ENCODE data around the gene RHOBTB1.
"Not testable (repeated sequence)": the region's sequence is repeated elsewhere in the genome, so short reads cannot be mapped to it uniquely, and the experiment has no call there.

The RHOBTB1 gene

DNA sequence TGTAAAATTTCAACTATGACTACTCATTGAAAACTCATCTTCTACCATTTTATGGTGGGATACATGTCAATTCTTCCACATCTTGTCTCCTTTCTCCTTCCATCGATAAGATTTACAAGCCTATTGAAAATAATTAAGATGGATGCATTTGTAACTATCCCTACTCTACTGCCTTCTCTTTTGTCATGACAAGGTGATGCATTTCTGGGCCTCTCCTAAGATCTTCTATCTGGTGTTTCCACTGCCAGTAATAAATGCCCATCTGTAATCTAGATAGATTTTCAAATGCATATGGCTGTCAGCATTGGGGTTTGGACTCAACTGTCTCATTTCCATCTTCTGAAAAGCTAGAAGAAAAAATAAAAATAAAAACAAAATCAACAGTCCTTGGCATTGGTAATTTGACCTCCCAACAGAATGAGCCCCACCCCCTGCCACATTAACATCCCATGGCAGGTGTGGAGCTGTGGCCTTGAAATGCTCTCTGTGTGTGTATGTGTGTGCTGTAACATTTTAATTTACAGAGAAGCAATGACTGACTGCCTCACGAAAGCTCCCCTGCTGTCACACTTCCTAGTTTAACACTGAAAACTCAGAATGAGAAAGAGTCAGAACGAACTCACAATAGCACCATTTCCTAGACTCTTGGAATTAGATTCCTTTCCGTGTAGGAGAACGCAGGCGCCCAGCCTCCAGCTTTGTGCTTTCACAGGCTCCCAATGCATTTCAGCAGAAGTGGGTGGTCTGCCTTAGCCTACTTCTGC lies 74.2 kb downstream of the RHOBTB1 start:
- no peak for DNase-seq

DNA sequence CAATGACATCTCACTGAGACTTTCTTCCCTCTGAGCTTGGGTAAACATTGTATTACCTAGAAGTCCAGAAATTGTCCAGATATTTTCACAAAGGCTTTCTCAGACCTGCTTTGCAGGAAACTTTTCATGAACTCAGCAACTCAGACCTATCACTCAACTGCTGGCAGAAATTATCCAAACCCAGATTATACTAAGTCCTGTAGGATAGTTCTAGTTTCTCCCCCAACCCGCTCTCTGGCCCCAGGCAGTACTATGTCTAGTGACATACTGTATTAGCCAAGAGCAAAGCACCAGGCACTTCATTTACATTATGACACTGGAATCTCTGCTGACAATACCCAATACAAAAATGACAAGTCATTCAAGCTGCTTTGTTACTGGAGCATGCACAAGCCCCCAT lies 75.0 kb downstream of the RHOBTB1 start:
- DNase-seq = no peak

DNA sequence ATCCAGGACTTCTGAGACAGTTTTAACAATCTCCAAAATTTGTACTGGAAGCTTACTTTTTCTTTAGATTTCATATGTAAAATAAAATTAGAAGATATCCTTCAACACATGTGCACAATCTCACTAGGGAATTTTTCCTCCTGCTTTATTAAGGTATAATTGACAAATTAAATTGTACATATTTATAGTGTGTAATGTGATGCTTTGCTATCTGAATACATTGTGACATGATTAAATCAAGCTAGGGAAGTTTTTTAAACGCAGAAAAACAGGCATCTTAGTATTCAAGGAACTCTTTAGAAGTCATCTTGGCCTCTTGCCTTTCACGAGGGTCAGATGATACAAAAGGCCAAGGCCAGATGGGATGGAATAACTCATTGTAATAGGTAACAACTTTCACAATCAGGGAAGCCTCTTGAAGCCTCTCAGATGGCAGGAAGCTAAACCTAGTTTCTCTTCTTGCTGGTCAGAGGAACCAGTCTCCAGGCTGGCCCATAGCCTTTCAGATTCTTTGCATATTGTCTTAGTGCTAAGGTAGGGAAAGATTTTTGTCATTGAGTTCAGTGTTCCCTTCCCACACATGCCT lies 78.7 kb downstream of the RHOBTB1 start:
- DNase-seq = no peak

- no peak for DNase-seq
Measured at GRCh38 chr10:60863796-60864195, 80.2 kb downstream of the RHOBTB1 start.

DNA sequence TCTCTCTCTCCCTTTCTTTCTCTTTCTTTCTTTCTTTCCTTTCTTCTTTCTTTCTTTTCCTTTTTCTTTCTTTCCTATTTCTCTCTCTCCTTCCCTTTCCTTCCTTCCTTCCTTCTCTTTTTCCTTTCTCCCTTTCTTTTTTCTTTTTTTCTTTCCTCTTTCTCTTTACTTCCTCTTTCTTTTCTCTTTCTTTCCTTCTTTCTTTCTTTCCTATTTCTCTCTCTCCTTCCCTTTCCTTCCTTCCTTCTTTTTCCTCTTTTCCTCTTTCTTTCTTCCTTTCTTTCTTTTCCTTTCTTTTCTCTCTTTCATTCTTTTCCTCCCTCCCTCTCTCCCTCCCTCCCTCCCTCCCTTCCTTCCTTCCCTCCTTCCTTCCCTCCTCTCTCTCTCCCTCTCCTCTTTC lies 81.5 kb downstream of the RHOBTB1 start:
- DNase-seq = no peak

DNA sequence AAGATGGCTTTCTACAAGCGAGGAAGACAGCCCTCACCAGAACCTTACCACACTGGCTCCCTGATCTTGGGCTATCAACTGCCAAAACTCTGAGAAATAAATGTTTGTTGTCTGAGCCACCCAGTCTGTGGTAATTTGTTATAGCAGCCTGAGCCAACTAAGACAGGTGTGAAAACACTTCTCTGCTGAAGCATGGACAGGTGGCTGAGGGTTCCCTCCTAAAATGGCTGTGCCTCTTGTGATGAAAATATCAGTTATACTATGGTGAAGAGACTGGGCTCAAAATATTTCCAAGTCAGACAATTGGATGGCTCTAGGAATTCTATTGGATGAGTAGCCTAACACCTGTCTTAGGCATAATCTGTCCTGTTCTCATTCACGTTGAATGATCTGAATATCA lies 87.6 kb downstream of the RHOBTB1 start:
- no peak for DNase-seq

DNA sequence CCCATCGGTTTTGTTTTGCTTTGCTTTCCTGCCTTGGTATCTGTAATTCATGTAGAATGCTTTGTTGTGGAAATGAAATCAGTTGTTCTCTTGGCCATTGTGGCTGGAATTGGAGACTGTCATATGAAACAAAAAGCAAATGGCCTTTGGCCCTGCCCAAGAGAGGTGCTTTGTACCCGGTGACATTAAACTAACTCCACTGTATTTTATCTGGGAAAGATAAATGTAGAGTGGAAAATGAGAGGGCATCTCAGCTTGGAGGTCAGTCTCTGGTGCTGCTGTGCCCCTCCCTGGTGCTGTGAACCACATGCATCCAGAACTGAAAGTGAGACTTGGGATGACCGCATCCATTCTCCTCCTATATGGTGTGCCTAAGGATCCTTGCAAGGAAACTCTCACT lies 90.3 kb downstream of the RHOBTB1 start:
- DNase-seq = no peak

DNA sequence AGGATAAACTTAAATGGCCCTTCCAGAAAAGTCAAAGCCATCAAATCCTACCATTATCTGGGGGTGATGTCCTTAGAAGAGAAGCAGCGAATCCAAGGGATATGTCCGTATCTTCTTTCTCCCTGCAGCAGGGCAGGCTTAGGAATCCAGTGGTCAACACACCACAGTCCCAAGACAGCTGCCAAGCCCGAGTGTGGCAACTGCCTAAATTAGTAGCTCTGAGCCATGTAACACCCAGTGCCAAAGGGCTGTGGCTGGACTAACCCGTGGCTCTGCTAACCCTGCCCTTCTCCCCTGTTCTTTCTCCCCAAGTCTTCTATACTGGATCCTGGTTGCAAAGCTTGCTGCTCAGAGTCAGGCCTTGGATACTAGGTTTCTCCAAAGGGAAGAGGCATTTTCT lies 90.9 kb downstream of the RHOBTB1 start:
- DNase-seq = no peak

GRCh38 chr10:60849740-60850139 lies 94.2 kb downstream of the RHOBTB1 start:
- DNase-seq = no peak

DNA sequence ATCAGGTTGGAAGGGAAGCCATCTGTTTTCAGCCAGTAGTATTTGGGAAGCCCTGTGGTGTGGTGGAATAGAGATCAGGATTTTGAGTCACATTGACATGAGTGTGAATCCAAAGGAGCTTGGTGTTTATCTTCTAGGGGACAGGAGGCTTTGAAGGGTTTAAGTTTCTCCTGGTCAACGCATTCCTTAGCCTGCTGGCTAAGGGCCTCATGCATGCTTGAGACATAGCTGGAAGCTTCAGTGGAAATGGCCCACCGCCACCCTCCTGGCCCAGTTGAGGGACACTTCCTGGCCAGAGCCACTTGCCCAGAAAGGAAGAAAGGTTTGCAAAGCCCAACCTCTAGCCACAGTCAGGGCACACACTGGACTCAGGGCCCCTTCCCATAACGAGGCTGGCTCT lies 94.8 kb downstream of the RHOBTB1 start:
- no peak for DNase-seq

- no peak for DNase-seq
Measured at GRCh38 chr10:60848680-60849079, 95.3 kb downstream of the RHOBTB1 start.

GRCh38 chr10:60848126-60848525 lies 95.9 kb downstream of the RHOBTB1 start:
- no peak for DNase-seq

DNA sequence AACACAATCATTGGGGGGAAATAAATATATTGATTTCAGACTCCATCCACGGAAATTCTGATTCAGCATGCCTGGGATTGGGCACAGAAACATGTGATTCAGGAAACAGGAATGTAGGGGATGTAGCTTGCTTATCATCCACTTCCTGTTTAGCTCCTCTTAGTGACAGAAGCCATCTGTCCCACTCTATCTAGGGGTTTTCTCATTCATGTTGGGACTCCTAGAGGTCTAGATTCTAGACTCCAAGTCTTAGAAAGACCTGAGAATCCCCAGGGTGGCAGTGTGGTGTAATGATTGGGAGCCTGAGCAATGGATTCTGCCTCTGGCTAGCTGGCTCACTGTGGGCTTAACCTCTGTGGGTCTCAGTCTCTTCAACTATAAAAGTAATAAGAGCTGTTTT lies 97.8 kb downstream of the RHOBTB1 start:
- no peak for DNase-seq

GRCh38 chr10:60845038-60845437 lies 98.9 kb downstream of the RHOBTB1 start:
- DNase-seq = no peak

DNA sequence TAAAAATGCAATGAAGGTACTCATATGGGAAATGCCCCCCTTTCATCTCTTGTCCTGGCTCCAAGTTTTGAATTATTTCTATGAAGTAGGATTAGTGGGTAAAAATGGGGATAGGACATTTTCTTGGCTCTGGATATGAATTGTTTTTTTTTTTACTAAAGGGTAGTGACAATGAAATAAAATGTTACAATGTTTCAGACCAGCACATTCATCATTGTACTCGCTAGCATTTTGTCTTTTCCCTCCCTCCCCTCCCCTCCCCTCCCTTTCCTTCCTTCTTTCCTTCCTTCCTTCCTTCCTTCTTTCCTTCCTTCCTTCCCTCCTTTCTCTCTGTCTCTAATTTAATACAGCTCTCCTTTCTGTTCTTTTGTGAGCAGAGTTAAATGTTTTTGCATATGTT lies 101.3 kb downstream of the RHOBTB1 start:
- DNase-seq = no peak

DNA sequence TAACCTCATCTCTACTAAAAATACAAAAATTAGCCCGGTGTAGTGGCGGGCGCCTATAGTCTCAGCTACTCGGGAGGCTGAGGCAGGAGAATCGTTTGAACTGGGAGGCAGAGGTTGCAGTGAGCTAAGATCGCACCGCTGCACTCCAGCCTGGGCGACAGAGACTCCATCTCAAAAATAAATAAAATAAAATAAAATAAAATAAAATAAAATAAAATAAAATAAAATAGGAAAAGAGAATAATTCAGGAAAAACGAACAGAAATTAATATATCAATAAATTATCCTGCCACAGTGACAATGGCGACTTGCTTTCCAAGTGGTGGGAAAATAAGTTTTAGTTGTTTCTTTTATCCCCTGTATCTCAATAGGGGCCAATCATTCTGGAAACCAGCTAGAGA lies 102.8 kb downstream of the RHOBTB1 start:
- not testable (repeated sequence) for DNase-seq

GRCh38 chr10:60835049-60835448 lies 108.9 kb downstream of the RHOBTB1 start:
- no peak for DNase-seq

- DNase-seq = no peak
Measured at GRCh38 chr10:60834401-60834800, 109.6 kb downstream of the RHOBTB1 start.

- not testable (repeated sequence) for DNase-seq
Measured at GRCh38 chr10:60832136-60832535, 111.8 kb downstream of the RHOBTB1 start.

- DNase-seq = no peak
Measured at GRCh38 chr10:60828489-60828852, 115.5 kb downstream of the RHOBTB1 start.

DNA sequence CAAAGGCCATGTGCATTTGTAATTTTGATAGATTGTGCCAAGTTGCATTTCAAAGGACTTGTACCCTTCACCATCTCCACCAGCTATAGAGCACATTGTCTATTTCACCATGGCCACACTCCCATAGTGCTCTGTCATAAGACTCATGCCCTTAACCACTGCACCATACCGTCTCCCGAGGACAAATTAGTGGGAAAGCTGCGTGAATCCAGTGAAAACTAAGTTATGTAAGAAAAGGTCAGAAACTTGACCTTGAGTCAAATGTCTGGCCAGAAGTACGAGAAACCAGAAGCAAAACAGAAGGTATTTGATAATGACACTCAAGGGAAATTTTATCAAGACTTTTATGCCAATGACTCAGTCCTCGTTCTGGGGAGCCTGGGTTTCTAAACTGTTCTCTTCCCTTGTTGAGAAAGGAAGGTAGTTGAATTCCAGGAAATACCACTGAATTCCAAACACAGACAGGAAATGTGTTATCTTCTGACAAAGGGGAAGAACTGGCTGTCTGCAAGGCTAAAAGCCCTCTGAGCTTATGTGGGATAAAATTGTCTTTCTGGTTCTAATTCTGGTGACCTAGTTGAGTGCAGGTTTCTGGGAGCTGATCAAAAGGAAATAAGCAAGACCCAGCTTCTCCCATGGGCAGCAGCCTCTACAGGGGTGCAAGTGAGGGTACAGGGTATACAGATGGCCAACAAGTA lies 116.0 kb downstream of the RHOBTB1 start:
- no peak for DNase-seq

DNA sequence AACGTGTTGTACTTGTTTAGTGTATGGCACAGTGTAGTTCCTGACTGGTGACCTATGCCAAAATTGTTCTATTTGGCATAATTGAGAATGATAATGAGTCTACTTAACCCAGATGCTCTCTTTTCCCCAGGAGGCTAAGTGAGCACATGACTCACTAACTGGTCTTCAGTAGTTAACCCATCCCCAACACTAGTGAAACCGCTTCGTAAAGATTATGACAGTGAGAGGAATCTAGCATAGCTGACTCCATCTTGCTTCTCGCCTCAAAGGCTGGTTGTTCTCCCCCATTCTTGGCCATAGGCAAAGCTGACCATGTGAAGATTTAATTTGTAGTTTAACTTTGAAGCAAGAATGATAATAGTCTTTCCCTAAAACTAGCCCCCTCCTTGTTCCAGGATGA lies 118.5 kb downstream of the RHOBTB1 start:
- DNase-seq = no peak

- DNase-seq = no peak
Measured at GRCh38 chr10:60823324-60823723, 120.7 kb downstream of the RHOBTB1 start.
